Thymus (tissue), 11 donors: Measurements from ENCODE around the gene TTC23. TPM values are rescaled to one million over a fixed set of nuclear protein-coding genes. Genes with fewer than 3 reads are reported as not detected.
A peak's percentile ranks its signal among the peaks of the same experiment; 100 is the strongest.

ENCODE experiments used
- DNase-seq, 9 donors: peaks; one replicate each; pipeline ENCODE4 v3.0.0-alpha.2; 2013; ENCODE audit warnings: low spot score in 9 of 9, low read depth in 6 of 9, missing footprints in 1 of 9
- H3K27ac ChIP-seq, 2 donors: one replicate each; pipeline ENCODE4 v1.5.1; 2013; ENCODE audit warnings: control low read depth in 1 of 2, low read depth in 1 of 2, low read length in 1 of 2, mild to moderate bottlenecking in 1 of 2, moderate library complexity in 1 of 2
- H3K27me3 ChIP-seq, 2 donors: one replicate each; pipeline ENCODE4 v1.5.1; 2013; ENCODE audit warnings: low read length in 1 of 2; ENCODE audit not compliant: control insufficient read depth in 2 of 2, insufficient read depth in 1 of 2
- H3K36me3 ChIP-seq, 2 donors: one replicate each; pipeline ENCODE4 v1.5.1; 2013; ENCODE audit warnings: low read length in 1 of 2, mild to moderate bottlenecking in 1 of 2, moderate library complexity in 1 of 2; ENCODE audit not compliant: control insufficient read depth in 2 of 2, insufficient read depth in 2 of 2
- H3K4me1 ChIP-seq, 2 donors: one replicate each; pipeline ENCODE4 v1.5.1; 2013; ENCODE audit warnings: low read length in 2 of 2; ENCODE audit not compliant: control insufficient read depth in 2 of 2, insufficient read depth in 2 of 2
- H3K4me3 ChIP-seq, 2 donors: one replicate each; pipeline ENCODE4 v1.5.1; 2013; ENCODE audit warnings: low read length in 2 of 2, control low read depth in 1 of 2, mild to moderate bottlenecking in 1 of 2
- H3K9me3 ChIP-seq, 2 donors: one replicate each; pipeline ENCODE4 v1.5.1; 2013; ENCODE audit warnings: low read length in 1 of 2, mild to moderate bottlenecking in 1 of 2; ENCODE audit not compliant: control insufficient read depth in 2 of 2, insufficient read depth in 1 of 2
- WGBS: extraction: QIAGEN DNeasy Blood & Tissue Kit; methylation state at CpG from one replicate; pipeline ENCODE4 v1.1.7; 2013; 5-methylcytosine and 5-hydroxymethylcytosine counted together
- polyA plus RNA-seq: library from polyadenylated mRNA; stranded (reverse); fragments of 200-250 nt; gene quantifications from one replicate; pipeline ENCODE4 v1.2.3, GENCODE V29; 2013
- total RNA-seq: library from RNA; stranded (reverse); fragments of 120-200 nt; gene quantifications from one replicate; pipeline ENCODE4 v1.2.4, GENCODE V29; 2013
- donor health status: healthy.

Gene TTC23
- total and polyA plus RNA-seq, 2 donors, result 5.7 to 7.7 TPM

GRCh38 chr15:99252326-99252725 lies 2.9 kb upstream of the TTC23 start:
- no peaks in the 10 kb centered on the region for H3K36me3 ChIP-seq
- peak in 2 of 9 donors; percentile 26 to 48 for DNase-seq
- no peaks in the 10 kb centered on the region for H3K27me3 ChIP-seq
- H3K4me3 ChIP-seq, result peak overlapping the region; percentile 75 to 95
- H3K27ac ChIP-seq, result no peak overlapping the region
- WGBS, result 54% methylated on average over 7 of the region's 7 CpGs
- peaks cover 7 to 15% of the 10 kb centered on the region in 2 donors for H3K4me1 ChIP-seq
- H3K9me3 ChIP-seq, result no peaks in the 10 kb centered on the region

- peak; percentile 97 to 100 (median 99) for DNase-seq
- Histone ChIP-seq H3K27ac (peak within 1 kb of the TSS; percentile 92 to 96), H3K4me3 (peak within 1 kb of the TSS; percentile 79 to 95), H3K36me3 (no peaks in the 10 kb centered on the region), H3K27me3 (no peaks in the 10 kb centered on the region), H3K4me1 (peaks cover 7 to 15% of the 10 kb centered on the region in 2 donors), H3K9me3 (no peaks in the 10 kb centered on the region)
- WGBS, result under 1% methylated on average over 90 of the region's 90 CpGs
Observed at GRCh38 chr15:99250857-99251841, 1.8 kb upstream of the TTC23 start, which contains the start of gene LRRC28. TSS of gene LRRC28 (plus strand) at chr15:99251481. CDS start at chr15:99255958, 4,477 bp downstream.

GRCh38 chr15:99250494-99250856 lies 1.1 kb upstream of the TTC23 start:
- no peaks in the 10 kb centered on the region for H3K9me3 ChIP-seq
- DNase-seq, result peak in 1 of 9 donors; percentile 23
- H3K4me3 ChIP-seq, result peak overlapping the region; percentile 79 to 95
- no peaks in the 10 kb centered on the region for H3K27me3 ChIP-seq
- no peaks in the 10 kb centered on the region for H3K36me3 ChIP-seq
- H3K27ac ChIP-seq, result peak overlapping the region; percentile 92 to 96
- 52% methylated on average over 7 of the region's 7 CpGs for WGBS
- H3K4me1 ChIP-seq, result peaks cover 7 to 15% of the 10 kb centered on the region in 2 donors

- 70% methylated on average over 4 of the region's 4 CpGs for WGBS
- no peaks in the 10 kb centered on the region for H3K36me3 ChIP-seq
- no peaks in the 10 kb centered on the region for H3K9me3 ChIP-seq
- H3K27ac ChIP-seq, result peak overlapping the region in 1 of 2 donors; percentile 96
- peaks cover 7 to 15% of the 10 kb centered on the region in 2 donors for H3K4me1 ChIP-seq
- H3K27me3 ChIP-seq, result no peaks in the 10 kb centered on the region
- DNase-seq, result no peak
- peak overlapping the region in 1 of 2 donors; percentile 44 for H3K4me3 ChIP-seq
Observed at GRCh38 chr15:99250001-99250400, 620 bp upstream of the TTC23 start.

GRCh38 chr15:99248000-99248715 lies 1.2 kb downstream of the TTC23 start:
- H3K27me3 ChIP-seq, result no peaks in the 10 kb centered on the region
- H3K27ac ChIP-seq, result no peak overlapping the region
- WGBS, result 93% methylated on average over 7 of the region's 7 CpGs
- peaks cover 7 to 11% of the 10 kb centered on the region in 2 donors for H3K4me1 ChIP-seq
- H3K9me3 ChIP-seq, result no peaks in the 10 kb centered on the region
- H3K36me3 ChIP-seq, result no peaks in the 10 kb centered on the region
- DNase-seq, result no peak
- no peak overlapping the region for H3K4me3 ChIP-seq

GRCh38 chr15:99247062-99247461 lies 2.3 kb downstream of the TTC23 start:
- WGBS, result 93% methylated on average over 3 of the region's 3 CpGs
- no peaks in the 10 kb centered on the region for H3K27me3 ChIP-seq
- DNase-seq, result no peak
- no peaks in the 10 kb centered on the region for H3K9me3 ChIP-seq
- H3K27ac ChIP-seq, result no peak overlapping the region
- no peak overlapping the region for H3K4me3 ChIP-seq
- no peaks in the 10 kb centered on the region for H3K36me3 ChIP-seq
- peaks cover 0 to 3% of the 10 kb centered on the region in 2 donors for H3K4me1 ChIP-seq

GRCh38 chr15:99244306-99244705 lies 5.1 kb downstream of the TTC23 start:
- DNase-seq, result no peak
- Histone ChIP-seq H3K36me3 (no peaks in the 10 kb centered on the region), H3K9me3 (no peaks in the 10 kb centered on the region), H3K4me3 (no peak overlapping the region), H3K4me1 (peaks cover 0 to 2% of the 10 kb centered on the region in 2 donors), H3K27me3 (no peaks in the 10 kb centered on the region), H3K27ac (no peak overlapping the region)
- 98% methylated on average over 4 of the region's 4 CpGs for WGBS

- 97% methylated on average over 9 of the region's 9 CpGs for WGBS
- no peak overlapping the region for H3K27ac ChIP-seq
- H3K27me3 ChIP-seq, result no peaks in the 10 kb centered on the region
- no peaks in the 10 kb centered on the region for H3K9me3 ChIP-seq
- no peaks in the 10 kb centered on the region for H3K4me1 ChIP-seq
- H3K4me3 ChIP-seq, result no peak overlapping the region
- DNase-seq, result no peak
- no peaks in the 10 kb centered on the region for H3K36me3 ChIP-seq
Observed at GRCh38 chr15:99241752-99242151, 7.6 kb downstream of the TTC23 start.
